Measurements from ENCODE around the gene RNF7. TPM values are rescaled to one million over a fixed set of nuclear protein-coding genes. Genes with fewer than 3 reads are reported as not detected.
"Not testable (repeated sequence)": the region's sequence is repeated elsewhere in the genome, so short reads cannot be mapped to it uniquely, and the experiment has no call there.

The RNF7 gene
- total RNA-seq, 5 donors from 2014 or later (not counting 1 experiment from before 2014, with no cell fraction given) = 53.5 to 61.2 (median 55.5) TPM

DNA sequence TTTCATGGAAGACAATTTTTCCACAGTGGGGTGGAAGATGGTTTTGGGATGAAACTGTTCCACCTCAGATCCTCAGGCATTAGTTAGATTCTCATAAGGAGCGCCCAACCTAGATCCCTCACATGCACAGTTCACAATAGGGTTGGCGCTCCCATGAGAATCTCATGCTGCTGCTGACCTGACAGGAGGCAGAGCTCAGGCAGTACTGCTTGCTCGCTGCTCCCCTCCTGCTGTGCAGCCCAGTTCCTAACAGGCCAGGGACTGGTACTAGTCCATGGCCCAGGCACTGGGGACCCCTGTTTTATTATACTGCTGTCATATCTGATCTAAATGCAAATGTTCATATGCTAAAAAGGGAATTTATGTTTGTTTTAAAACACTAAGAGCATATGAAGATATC lies 15.3 kb downstream of the RNF7 start:
- Histone ChIP-seq H3K9me3 (no peaks in the 10 kb centered on the region), H3K4me3 (ENCODE audit: control insufficient read depth in 1 of 2, extremely low read depth in 1 of 2, low read length in 1 of 2) (no peak overlapping the region), H3K36me3 (ENCODE audit: control insufficient read depth in 2 of 2, extremely low read depth in 1 of 2, insufficient read depth in 1 of 2, low read length in 1 of 2) (peaks cover 0 to 9% of the 10 kb centered on the region in 2 donors), H3K27me3 (replicated peaks in 1 of 2; ENCODE audit: control insufficient read depth in 2 of 2, extremely low read depth in 1 of 2, insufficient read depth in 2 of 2, low read length in 1 of 2) (no peaks in the 10 kb centered on the region), H3K27ac (ENCODE audit: low read length) (no peak overlapping the region), H3K4me1 (ENCODE audit: control insufficient read depth in 1 of 2, extremely low read depth in 1 of 2, insufficient read depth in 2 of 2, low read length in 2 of 2) (no peaks in the 10 kb centered on the region)
- Mint-ChIP-seq H3K27ac (no peak overlapping the region), H3K4me1 (no peaks in the 10 kb centered on the region), H3K36me3 (peaks cover 13% of the 10 kb centered on the region), H3K9me3 (no peaks in the 10 kb centered on the region), H3K27me3 (no peaks in the 10 kb centered on the region), H3K4me3 (no peak overlapping the region)
- DNase-seq = no peak
- POLR2A ChIA-PET = interaction anchor here in 1 of 2 donors (0.6 kb wide), 1 partner anchor 75 kb away, joined by 4 read pairs; no protein-coding TSS in a partner anchor
- CTCF ChIA-PET = no interaction called here
- no peak for ATAC-seq (replicated peaks in 1 of 4)
- 97% methylated on average over 2 of the region's 3 CpGs for WGBS (ENCODE audit: insufficient coverage)

DNA sequence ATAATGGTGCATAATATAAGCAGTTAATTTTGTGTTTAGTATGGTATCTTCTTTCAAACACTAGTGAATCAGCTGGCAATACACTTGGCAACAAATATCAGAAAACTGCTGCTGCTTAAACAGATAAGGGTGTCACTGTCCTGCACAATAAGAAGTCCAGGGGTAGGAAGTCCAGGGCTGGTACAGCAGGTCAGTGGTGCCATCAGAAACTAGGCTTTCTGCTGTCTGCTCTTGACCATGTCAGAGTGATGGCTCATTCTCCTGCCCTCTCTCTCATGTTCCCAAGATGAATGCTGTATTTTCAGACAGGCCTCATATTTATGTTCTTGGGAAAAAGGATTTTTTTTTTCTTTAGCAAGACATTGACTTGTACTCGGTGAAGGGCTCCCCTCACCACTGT lies 15.9 kb downstream of the RNF7 start:
- WGBS (ENCODE audit: insufficient coverage) = 100% methylated on average over 1 of the region's 1 CpG

DNA sequence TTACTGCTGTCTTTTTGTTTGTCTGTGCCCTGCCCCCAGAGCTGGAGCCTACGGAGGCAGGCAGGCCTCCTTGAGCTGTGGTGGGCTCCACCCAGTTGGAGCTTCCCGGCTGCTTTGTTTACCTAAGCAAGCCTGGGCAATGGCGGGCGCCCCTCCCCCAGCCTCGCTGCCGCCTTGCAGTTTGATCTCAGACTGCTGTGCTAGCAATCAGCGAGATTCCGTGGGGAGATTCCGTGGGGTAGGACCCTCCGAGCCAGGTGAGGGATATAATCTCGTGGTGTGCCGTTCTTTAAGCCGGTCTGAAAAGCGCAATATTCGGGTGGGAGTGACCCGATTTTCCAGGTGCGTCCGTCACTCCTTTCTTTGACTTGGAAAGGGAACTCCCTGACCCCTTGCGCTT lies 24.5 kb downstream of the RNF7 start:
- H3K4me3 Mint-ChIP-seq; H3K9me3 Mint-ChIP-seq; POLR2A ChIA-PET; DNase-seq; H3K27ac ChIP-seq (ENCODE audit: low read length); H3K9me3 ChIP-seq; H3K36me3 ChIP-seq (ENCODE audit: control insufficient read depth in 2 of 2, extremely low read depth in 1 of 2, insufficient read depth in 1 of 2, low read length in 1 of 2); H3K4me1 Mint-ChIP-seq; CTCF ChIA-PET; H3K27ac Mint-ChIP-seq; H3K36me3 Mint-ChIP-seq; ATAC-seq (replicated peaks in 1 of 4); H3K4me3 ChIP-seq (ENCODE audit: control insufficient read depth in 1 of 2, extremely low read depth in 1 of 2, low read length in 1 of 2); H3K27me3 Mint-ChIP-seq; H3K4me1 ChIP-seq (ENCODE audit: control insufficient read depth in 1 of 2, extremely low read depth in 1 of 2, insufficient read depth in 2 of 2, low read length in 2 of 2); H3K27me3 ChIP-seq (replicated peaks in 1 of 2; ENCODE audit: control insufficient read depth in 2 of 2, extremely low read depth in 1 of 2, insufficient read depth in 2 of 2, low read length in 1 of 2): not testable (repeated sequence)
- 84% methylated on average over 5 of the region's 19 CpGs for WGBS (ENCODE audit: insufficient coverage)

More for the DNA sequence above, 15.9 kb downstream of the RNF7 start:
- Mint-ChIP-seq H3K27me3 (no peaks in the 10 kb centered on the region), H3K36me3 (peaks cover 10% of the 10 kb centered on the region), H3K27ac (no peak overlapping the region), H3K4me1 (no peaks in the 10 kb centered on the region), H3K9me3 (no peaks in the 10 kb centered on the region), H3K4me3 (no peak overlapping the region)
- Histone ChIP-seq H3K27me3 (replicated peaks in 1 of 2; ENCODE audit: control insufficient read depth in 2 of 2, extremely low read depth in 1 of 2, insufficient read depth in 2 of 2, low read length in 1 of 2) (no peaks in the 10 kb centered on the region), H3K9me3 (no peaks in the 10 kb centered on the region), H3K4me1 (ENCODE audit: control insufficient read depth in 1 of 2, extremely low read depth in 1 of 2, insufficient read depth in 2 of 2, low read length in 2 of 2) (no peaks in the 10 kb centered on the region), H3K4me3 (ENCODE audit: control insufficient read depth in 1 of 2, extremely low read depth in 1 of 2, low read length in 1 of 2) (no peak overlapping the region), H3K27ac (ENCODE audit: low read length) (no peak overlapping the region), H3K36me3 (ENCODE audit: control insufficient read depth in 2 of 2, extremely low read depth in 1 of 2, insufficient read depth in 1 of 2, low read length in 1 of 2) (peaks cover 0 to 9% of the 10 kb centered on the region in 2 donors)
- ChIA-PET CTCF (interaction anchor here in 1 of 2 donors (0.7 kb wide), 1 partner anchor 24 kb away, joined by 8 read pairs; no protein-coding TSS in a partner anchor), POLR2A (no interaction called here)
- DNase-seq (no peak), ATAC-seq (replicated peaks in 1 of 4) (no peak)

- CTCF ChIA-PET = interaction anchor here in 1 of 2 donors (0.6 kb wide), 1 partner anchor 1341 kb away, joined by 5 read pairs; no protein-coding TSS in a partner anchor
- POLR2A ChIA-PET = no interaction called here
Observed at GRCh38 chr3:141763088-141763750, 25.1 kb downstream of the RNF7 start, which contains the start of gene GRK7. GRK7 (plus strand) TSS chr3:141763408; CDS start chr3:141778285, 14,877 bp downstream.

GRCh38 chr3:141764045-141764444 lies 25.9 kb downstream of the RNF7 start:
- DNase-seq (no peak), ATAC-seq (replicated peaks in 1 of 4) (no peak)
- Histone ChIP-seq H3K27ac (ENCODE audit: low read length) (no peak overlapping the region), H3K9me3 (no peaks in the 10 kb centered on the region), H3K27me3 (replicated peaks in 1 of 2; ENCODE audit: control insufficient read depth in 2 of 2, extremely low read depth in 1 of 2, insufficient read depth in 2 of 2, low read length in 1 of 2) (no peaks in the 10 kb centered on the region), H3K36me3 (ENCODE audit: control insufficient read depth in 2 of 2, extremely low read depth in 1 of 2, insufficient read depth in 1 of 2, low read length in 1 of 2) (no peaks in the 10 kb centered on the region), H3K4me3 (ENCODE audit: control insufficient read depth in 1 of 2, extremely low read depth in 1 of 2, low read length in 1 of 2) (no peak overlapping the region), H3K4me1 (ENCODE audit: control insufficient read depth in 1 of 2, extremely low read depth in 1 of 2, insufficient read depth in 2 of 2, low read length in 2 of 2) (no peaks in the 10 kb centered on the region)
- Mint-ChIP-seq H3K4me1 (peaks cover 0 to 8% (median 0%) of the 10 kb centered on the region in 3 donors), H3K27ac (no peak overlapping the region), H3K4me3 (no peak overlapping the region), H3K36me3 (peaks cover 8% of the 10 kb centered on the region), H3K9me3 (no peaks in the 10 kb centered on the region), H3K27me3 (no peaks in the 10 kb centered on the region)
- WGBS (ENCODE audit: insufficient coverage) = 100% methylated on average over 2 of the region's 2 CpGs
- CTCF ChIA-PET = no interaction called here
- POLR2A ChIA-PET = no interaction called here

More at GRCh38 chr3:141763088-141763750, 25.1 kb downstream of the RNF7 start, which contains the start of gene GRK7:
- no peaks in the 10 kb centered on the region for H3K4me1 ChIP-seq (ENCODE audit: control insufficient read depth in 1 of 2, extremely low read depth in 1 of 2, insufficient read depth in 2 of 2, low read length in 2 of 2)
- no peak within 1 kb of the TSS for H3K4me3 ChIP-seq (ENCODE audit: control insufficient read depth in 1 of 2, extremely low read depth in 1 of 2, low read length in 1 of 2)
- no peaks in the 10 kb centered on the region for H3K27me3 Mint-ChIP-seq
- no peaks in the 10 kb centered on the region for H3K27me3 ChIP-seq (replicated peaks in 1 of 2; ENCODE audit: control insufficient read depth in 2 of 2, extremely low read depth in 1 of 2, insufficient read depth in 2 of 2, low read length in 1 of 2)
- WGBS (ENCODE audit: insufficient coverage) = 75% methylated on average over 2 of the region's 9 CpGs
- no peaks in the 10 kb centered on the region for H3K36me3 ChIP-seq (ENCODE audit: control insufficient read depth in 2 of 2, extremely low read depth in 1 of 2, insufficient read depth in 1 of 2, low read length in 1 of 2)
- no peaks in the 10 kb centered on the region for H3K9me3 Mint-ChIP-seq
- DNase-seq (no peak), ATAC-seq (replicated peaks in 1 of 4) (no peak)
- H3K27ac ChIP-seq (ENCODE audit: low read length) = no peak within 1 kb of the TSS
- peaks cover 5% of the 10 kb centered on the region for H3K36me3 Mint-ChIP-seq
- H3K4me3 Mint-ChIP-seq = no peak within 1 kb of the TSS
- no peak within 1 kb of the TSS for H3K27ac Mint-ChIP-seq
- no peaks in the 10 kb centered on the region for H3K4me1 Mint-ChIP-seq
- no peaks in the 10 kb centered on the region for H3K9me3 ChIP-seq

- no peaks in the 10 kb centered on the region for H3K4me1 ChIP-seq (ENCODE audit: control insufficient read depth in 1 of 2, extremely low read depth in 1 of 2, insufficient read depth in 2 of 2, low read length in 2 of 2)
- WGBS (ENCODE audit: insufficient coverage) = 100% methylated on average over 1 of the region's 1 CpG
- POLR2A ChIA-PET = no interaction called here
- ATAC-seq (replicated peaks in 1 of 4) = no peak
- H3K4me3 ChIP-seq (ENCODE audit: control insufficient read depth in 1 of 2, extremely low read depth in 1 of 2, low read length in 1 of 2) = no peak overlapping the region
- peaks cover 8% of the 10 kb centered on the region for H3K36me3 Mint-ChIP-seq
- no peaks in the 10 kb centered on the region for H3K9me3 ChIP-seq
- H3K27ac Mint-ChIP-seq = no peak overlapping the region
- DNase-seq = no peak
- no peak overlapping the region for H3K4me3 Mint-ChIP-seq
- H3K27me3 ChIP-seq (replicated peaks in 1 of 2; ENCODE audit: control insufficient read depth in 2 of 2, extremely low read depth in 1 of 2, insufficient read depth in 2 of 2, low read length in 1 of 2) = no peaks in the 10 kb centered on the region
- CTCF ChIA-PET = no interaction called here
- no peaks in the 10 kb centered on the region for H3K36me3 ChIP-seq (ENCODE audit: control insufficient read depth in 2 of 2, extremely low read depth in 1 of 2, insufficient read depth in 1 of 2, low read length in 1 of 2)
- H3K27ac ChIP-seq (ENCODE audit: low read length) = no peak overlapping the region
- no peaks in the 10 kb centered on the region for H3K9me3 Mint-ChIP-seq
- peaks cover 0 to 12% (median 0%) of the 10 kb centered on the region in 3 donors for H3K4me1 Mint-ChIP-seq
- H3K27me3 Mint-ChIP-seq = no peaks in the 10 kb centered on the region
Observed at GRCh38 chr3:141764465-141764864, 26.4 kb downstream of the RNF7 start.

Data from T-cell (primary cell).